H9 (cell line): ENCODE results near the gene DNAJC9. TPM values are rescaled to one million over a fixed set of nuclear protein-coding genes. Genes with fewer than 3 reads are reported as not detected.

Experiments used
- DNase-seq: peaks from one replicate; pipeline ENCODE4 v3.0.0-alpha.2; 2017
- H2AFZ ChIP-seq: one replicate; pipeline ENCODE4 v1.6.1; 2013; ENCODE audit warnings: mild to moderate bottlenecking, low read length, control low read depth, moderate library complexity
- H2AK5ac ChIP-seq: 2 replicates; pipeline ENCODE4 v1.6.1; 2013; ENCODE audit warnings: low read length, control low read depth, mixed read lengths; ENCODE audit not compliant: insufficient read length
- H2BK120ac ChIP-seq: one replicate; pipeline ENCODE4 v1.6.1; 2013; ENCODE audit warnings: low read depth, mild to moderate bottlenecking, low read length, control low read depth, inconsistent platforms; ENCODE audit not compliant: poor library complexity, severe bottlenecking
- H2BK12ac ChIP-seq: 2 replicates; pipeline ENCODE4 v1.6.1; 2013; ENCODE audit warnings: low read length, control low read depth, mixed read lengths, low read depth; ENCODE audit not compliant: insufficient read length
- H2BK15ac ChIP-seq: 2 replicates; pipeline ENCODE4 v1.6.1; 2013; ENCODE audit warnings: low read depth, low read length, control low read depth
- H2BK20ac ChIP-seq: one replicate; pipeline ENCODE4 v1.6.1; 2013; ENCODE audit warnings: low read depth, mild to moderate bottlenecking, low read length, control low read depth, inconsistent platforms; ENCODE audit not compliant: poor library complexity, severe bottlenecking
- H2BK5ac ChIP-seq: 2 replicates; pipeline ENCODE4 v1.6.1; 2013; ENCODE audit warnings: low read length, control low read depth, mixed read lengths; ENCODE audit not compliant: insufficient read length
- H3K14ac ChIP-seq: 2 replicates; pipeline ENCODE4 v1.6.1; 2013; ENCODE audit warnings: low read length, control low read depth; ENCODE audit not compliant: insufficient read depth
- H3K18ac ChIP-seq: 2 replicates; pipeline ENCODE4 v1.6.1; 2013; ENCODE audit warnings: low read depth, mild to moderate bottlenecking, mixed read lengths, low read length, control low read depth; ENCODE audit not compliant: insufficient read length
- H3K23ac ChIP-seq: 2 replicates; pipeline ENCODE4 v1.6.1; 2013; ENCODE audit warnings: low read length, control low read depth, mixed read lengths, low read depth; ENCODE audit not compliant: insufficient read length
- H3K23me2 ChIP-seq: 2 replicates; pipeline ENCODE4 v1.6.1; 2013; ENCODE audit warnings: low read depth, mild to moderate bottlenecking, mixed read lengths, low read length, control low read depth; ENCODE audit not compliant: insufficient read length, poor library complexity, severe bottlenecking
- H3K27ac ChIP-seq: 2 replicates; pipeline ENCODE4 v1.5.1; 2013; ENCODE audit warnings: low read length, control low read depth, mixed read lengths, low read depth; ENCODE audit not compliant: insufficient read length
- H3K27me3 ChIP-seq: 2 replicates; pipeline ENCODE4 v1.6.1; 2013; ENCODE audit warnings: low read length, control low read depth, inconsistent platforms; ENCODE audit not compliant: insufficient read depth
- H3K4ac ChIP-seq: 2 replicates; pipeline ENCODE4 v1.6.1; 2013; ENCODE audit warnings: low read depth, mild to moderate bottlenecking, control low read depth, inconsistent platforms, low read length, moderate library complexity
- H3K4me1 ChIP-seq: 2 replicates; pipeline ENCODE4 v1.6.1; 2013; ENCODE audit warnings: low read length, control low read depth, inconsistent platforms; ENCODE audit not compliant: insufficient read depth
- H3K4me2 ChIP-seq: 2 replicates; pipeline ENCODE4 v1.6.1; 2013; ENCODE audit warnings: low read length, control low read depth, mixed read lengths; ENCODE audit not compliant: insufficient read length, insufficient read depth
- H3K56ac ChIP-seq: 2 replicates; pipeline ENCODE4 v1.6.1; 2013; ENCODE audit warnings: low read depth, mild to moderate bottlenecking, mixed read lengths, low read length, control low read depth; ENCODE audit not compliant: insufficient read length
- H3K79me1 ChIP-seq: 2 replicates; pipeline ENCODE4 v1.6.1; 2013; ENCODE audit warnings: low read depth, mild to moderate bottlenecking, moderate library complexity, low read length, control low read depth, inconsistent platforms; ENCODE audit not compliant: insufficient read depth, poor library complexity, severe bottlenecking
- H3K79me2 ChIP-seq: 2 replicates; pipeline ENCODE4 v1.6.1; 2013; ENCODE audit warnings: low read length, control low read depth, inconsistent platforms; ENCODE audit not compliant: insufficient read depth
- H3K9ac ChIP-seq: 2 replicates; pipeline ENCODE4 v1.6.1; 2013; ENCODE audit warnings: low read length, control low read depth, mixed read lengths; ENCODE audit not compliant: insufficient read length; ENCODE audit errors: extremely low read depth
- H3K9me3 ChIP-seq: one replicate; pipeline ENCODE4 v1.6.1; 2013; ENCODE audit warnings: low read depth, low read length, inconsistent platforms; ENCODE audit not compliant: control insufficient read depth
- H3T11ph ChIP-seq: one replicate; pipeline ENCODE4 v1.6.1; 2013; ENCODE audit warnings: mild to moderate bottlenecking, low read length, control low read depth, inconsistent platforms
- H4K20me1 ChIP-seq: one replicate; pipeline ENCODE4 v1.6.1; 2013; ENCODE audit not compliant: control insufficient read depth, insufficient read length, insufficient read depth
- H4K5ac ChIP-seq: 2 replicates; pipeline ENCODE4 v1.6.1; 2013; ENCODE audit warnings: low read depth, mild to moderate bottlenecking, mixed read lengths, low read length, control low read depth; ENCODE audit not compliant: insufficient read length
- H4K8ac ChIP-seq: replicated peaks from 2 replicates; pipeline ENCODE4 v1.6.1; 2013; ENCODE audit warnings: low read length, control low read depth, mixed read lengths, low read depth; ENCODE audit not compliant: insufficient read length
- H4K91ac ChIP-seq: 2 replicates; pipeline ENCODE4 v1.6.1; 2013; ENCODE audit warnings: low read depth, mild to moderate bottlenecking, moderate library complexity, mixed read lengths, low read length, control low read depth; ENCODE audit not compliant: insufficient read length
- H3K27ac Mint-ChIP-seq, 3 experiments: 2 replicates in 2 of 3; 3 replicates in 1 of 3; pipeline ENCODE4 v1.8.0; 2020 to 2021; ENCODE audit warnings: mixed read lengths in 3 of 3, mild to moderate bottlenecking in 1 of 3, moderate library complexity in 1 of 3
- H3K27me3 Mint-ChIP-seq: 2 replicates; pipeline ENCODE4 v1.8.0; 2021; ENCODE audit warnings: low read depth, mild to moderate bottlenecking, moderate library complexity, mixed read lengths
- H3K36me3 Mint-ChIP-seq, 3 experiments: 2 replicates in 2 of 3; 3 replicates in 1 of 3; pipeline ENCODE4 v1.8.0; 2020 to 2021; ENCODE audit warnings: low read depth in 3 of 3, mixed read lengths in 3 of 3; ENCODE audit not compliant: insufficient read depth in 1 of 3
- H3K4me1 Mint-ChIP-seq, 2 experiments: 2 replicates each; pipeline ENCODE4 v1.8.0; 2020; ENCODE audit warnings: mixed read lengths in 2 of 2
- H3K4me3 Mint-ChIP-seq, 2 experiments: 2 replicates in 1 of 2; 3 replicates in 1 of 2; pipeline ENCODE4 v1.8.0; 2020 to 2021; ENCODE audit warnings: mild to moderate bottlenecking in 2 of 2, mixed read lengths in 2 of 2, moderate library complexity in 1 of 2
- H3K9me3 Mint-ChIP-seq, 2 experiments: 2 replicates in 1 of 2; 3 replicates in 1 of 2; pipeline ENCODE4 v1.8.0; 2020; ENCODE audit warnings: mild to moderate bottlenecking in 2 of 2, mixed read lengths in 2 of 2, moderate library complexity in 1 of 2
- WGBS: extraction: QIAGEN DNeasy Blood & Tissue Kit; methylation state at CpG from one replicate; pipeline ENCODE4 v1.1.7; 2013; ENCODE audit warnings: missing lambda C conversion rate, low lambda C conversion rate, mixed read lengths; ENCODE audit not compliant: insufficient read length; ENCODE audit errors: extremely low coverage; 5-methylcytosine and 5-hydroxymethylcytosine counted together
- total RNA-seq: library from RNA; stranded (reverse); gene quantifications from 2 replicates; pipeline ENCODE4 v1.2.1, GENCODE V29; 2021
- TF ChIP-seq, protein P1 (sequence below): fragments of 200-600 bp; sonication (generic); conservative IDR thresholded peaks from 3 replicates; pipeline ENCODE4 v1.8.0; 2021; ENCODE audit warnings: antibody characterized with exemption, mild to moderate bottlenecking

The DNAJC9 gene
- total RNA-seq, 1 experiment from 2014 or later, result 45.7 TPM

DNA sequence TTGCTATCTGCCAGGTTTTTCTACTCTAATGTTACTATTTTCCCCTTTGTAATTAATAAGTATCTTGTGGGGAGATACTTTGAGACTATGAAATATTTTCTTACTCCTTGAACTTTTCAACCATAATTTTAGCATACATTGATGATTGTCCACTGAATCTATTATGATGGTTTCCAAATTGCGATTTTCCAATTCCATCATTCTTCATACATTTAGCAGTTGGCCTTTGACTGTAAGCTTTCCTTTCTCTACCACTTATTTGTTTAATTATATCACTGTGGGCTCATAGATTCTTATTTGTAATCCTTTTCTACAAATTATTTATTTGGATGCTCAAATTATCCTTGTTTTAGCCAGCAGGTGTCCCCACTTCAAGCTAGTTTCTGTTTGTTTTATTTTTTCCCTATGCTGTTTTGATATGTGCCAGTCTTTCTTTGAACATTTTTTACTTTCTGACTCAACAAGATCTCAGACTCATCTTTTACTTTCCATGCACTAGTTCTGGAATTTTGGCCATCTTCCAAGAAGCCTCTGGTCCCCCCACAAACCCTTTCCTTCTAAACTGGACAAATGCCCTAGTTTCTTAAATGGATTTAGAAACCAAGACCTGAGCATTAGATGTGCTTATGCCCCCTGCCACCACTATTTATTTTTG is 16.8 kb upstream of the DNAJC9 start:
- no peaks in the 10 kb centered on the region for H3K9me3 ChIP-seq
- no peak overlapping the region for H3K27ac ChIP-seq
- no peak overlapping the region for H2BK15ac ChIP-seq
- H3K23me2 ChIP-seq, result no peaks in the 10 kb centered on the region
- Mint-ChIP-seq H3K36me3 (peaks cover 5 to 6% (median 6%) of the 10 kb centered on the region in 3 experiments; a peak in 6 of 7 replicates), H3K4me3 (no peak overlapping the region), H3K4me1 (no peaks in the 10 kb centered on the region), H3K27ac (no peak overlapping the region), H3K27me3 (no peaks in the 10 kb centered on the region), H3K9me3 (peaks cover 12 to 17% of the 10 kb centered on the region in 2 experiments)
- H3K23ac ChIP-seq, result no peak overlapping the region
- no peak overlapping the region for H2BK120ac ChIP-seq
- H3K4ac ChIP-seq, result no peak overlapping the region
- H4K20me1 ChIP-seq, result no peaks in the 10 kb centered on the region
- H3T11ph ChIP-seq, result no peak overlapping the region
- TF ChIP-seq, protein P1, sequence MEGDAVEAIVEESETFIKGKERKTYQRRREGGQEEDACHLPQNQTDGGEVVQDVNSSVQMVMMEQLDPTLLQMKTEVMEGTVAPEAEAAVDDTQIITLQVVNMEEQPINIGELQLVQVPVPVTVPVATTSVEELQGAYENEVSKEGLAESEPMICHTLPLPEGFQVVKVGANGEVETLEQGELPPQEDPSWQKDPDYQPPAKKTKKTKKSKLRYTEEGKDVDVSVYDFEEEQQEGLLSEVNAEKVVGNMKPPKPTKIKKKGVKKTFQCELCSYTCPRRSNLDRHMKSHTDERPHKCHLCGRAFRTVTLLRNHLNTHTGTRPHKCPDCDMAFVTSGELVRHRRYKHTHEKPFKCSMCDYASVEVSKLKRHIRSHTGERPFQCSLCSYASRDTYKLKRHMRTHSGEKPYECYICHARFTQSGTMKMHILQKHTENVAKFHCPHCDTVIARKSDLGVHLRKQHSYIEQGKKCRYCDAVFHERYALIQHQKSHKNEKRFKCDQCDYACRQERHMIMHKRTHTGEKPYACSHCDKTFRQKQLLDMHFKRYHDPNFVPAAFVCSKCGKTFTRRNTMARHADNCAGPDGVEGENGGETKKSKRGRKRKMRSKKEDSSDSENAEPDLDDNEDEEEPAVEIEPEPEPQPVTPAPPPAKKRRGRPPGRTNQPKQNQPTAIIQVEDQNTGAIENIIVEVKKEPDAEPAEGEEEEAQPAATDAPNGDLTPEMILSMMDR, result peak; percentile 66
- no peak overlapping the region for H2BK12ac ChIP-seq
- H3K9ac ChIP-seq, result no peak overlapping the region
- no peak overlapping the region for H4K8ac ChIP-seq
- no peak overlapping the region for H3K56ac ChIP-seq
- no peak overlapping the region for H3K14ac ChIP-seq
- no peak overlapping the region for H3K4me2 ChIP-seq
- no peaks in the 10 kb centered on the region for H3K27me3 ChIP-seq
- H3K18ac ChIP-seq, result no peak overlapping the region
- H4K5ac ChIP-seq, result no peak overlapping the region
- no peaks in the 10 kb centered on the region for H3K4me1 ChIP-seq
- no peaks in the 10 kb centered on the region for H3K79me1 ChIP-seq
- H3K79me2 ChIP-seq, result no peaks in the 10 kb centered on the region
- H4K91ac ChIP-seq, result no peak overlapping the region
- no peak for DNase-seq
- H2BK5ac ChIP-seq, result no peak overlapping the region
- H2BK20ac ChIP-seq, result no peak overlapping the region
- WGBS, result no CpG with 5 or more reads among the region's 1 CpG
- no peak overlapping the region for H2AFZ ChIP-seq
- H2AK5ac ChIP-seq, result no peak overlapping the region
